Measurements from ENCODE around the gene MAPK10. TPM values are rescaled to one million over a fixed set of nuclear protein-coding genes. Genes with fewer than 3 reads are reported as not detected.

The MAPK10 gene
- total and polyA plus RNA-seq, 2 of the 8 experiments (the other 6 are each of a cell fraction or from before 2014, with no cell fraction given), result 2.5 to 3.1 TPM

- POLR2A ChIA-PET (ENCODE audit: partially characterized antibody), result no interaction called here
- H2AFZ ChIP-seq (ENCODE audit: low read length), result no peak overlapping the region
- H2BK12ac ChIP-seq (ENCODE audit: low read depth, low read length), result no peak overlapping the region
These were observed 324.2 kb downstream of the MAPK10 start for GRCh38 chr4:86035688-86036087.

More at GRCh38 chr4:86035688-86036087, 324.2 kb downstream of the MAPK10 start:
- FAIRE-seq (no peak), DNase-seq (ENCODE audit: low read depth in 1 of 2, low spot score in 2 of 2) (no peak)
- no peak overlapping the region for H4K91ac ChIP-seq (replicated peaks; ENCODE audit: insufficient read length, low read length)
- 86% methylated on average over 1 of the region's 1 CpG; no CpG with 5 or more reads in 1 of the 2 experiments for WGBS, 2 experiments (ENCODE audit: extremely low coverage in 1 of 2, insufficient coverage in 1 of 2, insufficient read length in 1 of 2, insufficient replicate concordance in 2 of 2, low coverage in 1 of 2, low lambda C conversion rate in 2 of 2, missing lambda C conversion rate in 1 of 2)
- no peaks in the 10 kb centered on the region for H3K27me3 ChIP-seq (replicated peaks in 1 of 4; ENCODE audit: control insufficient read depth in 3 of 4, extremely low read depth in 1 of 4, insufficient read depth in 3 of 4, low read length in 3 of 4)
- H3K56ac ChIP-seq (replicated peaks; ENCODE audit: insufficient read length, low read depth, low read length), result no peak overlapping the region
- no peaks in the 10 kb centered on the region for H3K79me2 ChIP-seq (ENCODE audit: control insufficient read depth in 1 of 2, insufficient read depth in 2 of 2, low read length in 2 of 2)
- no peaks in the 10 kb centered on the region for H3K79me1 ChIP-seq (ENCODE audit: low read depth, low read length)
- TF ChIP-seq EGR1 (IDR thresholded peaks at IDR 0.05; ENCODE audit: borderline replicate concordance, low read depth, low read length) (no peak), RAD21 (IDR thresholded peaks at IDR 0.05 in 1 of 2, conservative IDR thresholded peaks at IDR 0.05 in 1 of 2; ENCODE audit: low read depth in 2 of 2, low read length in 2 of 2) (no peak), MAX (IDR thresholded peaks at IDR 0.05) (no peak), KDM5A (IDR thresholded peaks at IDR 0.05; ENCODE audit: low read length) (no peak), SIRT6 (IDR thresholded peaks at IDR 0.05; ENCODE audit: low read length) (no peak), SP4 (IDR thresholded peaks at IDR 0.05; ENCODE audit: low read length) (no peak), SUZ12 (IDR thresholded peaks at IDR 0.05; ENCODE audit: low read length) (no peak), SP1 (IDR thresholded peaks at IDR 0.05; ENCODE audit: low read depth, low read length) (no peak), CHD2 (IDR thresholded peaks at IDR 0.05; ENCODE audit: low read length) (no peak)
- no peak overlapping the region for H3K4me3 ChIP-seq (ENCODE audit: extremely low read depth in 1 of 4, insufficient read depth in 2 of 4, low read depth in 3 of 4, low read length in 4 of 4)
- no peak overlapping the region for H3K18ac ChIP-seq (ENCODE audit: extremely low read depth, low read length)
- no peaks in the 10 kb centered on the region for H3K36me3 ChIP-seq (ENCODE audit: control insufficient read depth in 2 of 4, insufficient read depth in 4 of 4, low read length in 3 of 4)
- H4K5ac ChIP-seq (ENCODE audit: insufficient read length, low read depth, low read length), result no peak overlapping the region
- H3K4me2 ChIP-seq (ENCODE audit: insufficient read depth in 1 of 2, low read depth in 2 of 2, low read length in 2 of 2), result no peak overlapping the region
- peaks cover 0 to 9% (median 1%) of the 10 kb centered on the region in 4 experiments; a peak in 2 of 7 replicates for H3K4me1 ChIP-seq (replicated peaks in 1 of 4; ENCODE audit: control insufficient read depth in 3 of 4, insufficient read depth in 4 of 4, low read length in 3 of 4)
- H3K9ac ChIP-seq (replicated peaks in 1 of 4; ENCODE audit: extremely low read depth in 1 of 4, low read depth in 3 of 4, low read length in 3 of 4), result no peak overlapping the region
- no peak overlapping the region for H2AK5ac ChIP-seq (ENCODE audit: low read depth, low read length)
- no peak overlapping the region for H3K14ac ChIP-seq (ENCODE audit: insufficient read length)
- no peak overlapping the region for H2BK20ac ChIP-seq (ENCODE audit: low read length)
- CTCF ChIA-PET (ENCODE audit: partially characterized antibody), result interaction anchor here (1.6 kb wide), 1 partner anchor 8 kb away, joined by 4 read pairs; no protein-coding TSS in a partner anchor
- no peaks in the 10 kb centered on the region for H3K23me2 ChIP-seq (ENCODE audit: low read depth, low read length)
- H3K27ac ChIP-seq (ENCODE audit: low read depth, low read length), result no peak overlapping the region
- no peak overlapping the region for H3K23ac ChIP-seq (ENCODE audit: insufficient read length)
- no peak overlapping the region for H2BK120ac ChIP-seq (replicated peaks; ENCODE audit: low read depth, low read length)
- H4K20me1 ChIP-seq (replicated peaks in 1 of 2; ENCODE audit: control insufficient read depth in 1 of 2, insufficient read depth in 2 of 2, low read length in 2 of 2), result no peaks in the 10 kb centered on the region
- no peak overlapping the region for H2BK15ac ChIP-seq (ENCODE audit: low read length)
- no peak overlapping the region for H2BK5ac ChIP-seq (ENCODE audit: low read depth, low read length)
- no peaks in the 10 kb centered on the region for H3K9me3 ChIP-seq (ENCODE audit: insufficient read depth in 2 of 2, low read depth in 1 of 2, low read length in 1 of 2)
- H3K4ac ChIP-seq (replicated peaks; ENCODE audit: insufficient read length, low read depth, low read length), result no peak overlapping the region
- H4K8ac ChIP-seq (ENCODE audit: extremely low read depth, insufficient read depth, low read length), result no peak overlapping the region
